Tibial nerve (tissue), 3 donors: ENCODE data around the gene SPATA31D4.

ENCODE experiments used
- POLR2A ChIP-seq, 2 donors: fragments of 450-650 bp; IDR thresholded peaks; one replicate each; pipeline ENCODE4 v1.6.1; 2017; ENCODE audit warnings: antibody characterized with exemption in 2 of 2, mild to moderate bottlenecking in 2 of 2, moderate library complexity in 2 of 2
- TF ChIP-seq, protein P1 (sequence below), 5 experiments: fragments of 200-600 bp in 3 of 5; fragments of 450-650 bp in 2 of 5; sonication (generic) in 3 of 5; IDR thresholded peaks; one replicate each; pipeline ENCODE4 v1.5.1; 2016 to 2019; ENCODE audit warnings: antibody characterized with exemption in 5 of 5, mild to moderate bottlenecking in 3 of 5, moderate library complexity in 2 of 5

GRCh38 chr9:81979196-81979595 lies 51.0 kb downstream of the SPATA31D4 start:
- TF ChIP-seq, protein P1, sequence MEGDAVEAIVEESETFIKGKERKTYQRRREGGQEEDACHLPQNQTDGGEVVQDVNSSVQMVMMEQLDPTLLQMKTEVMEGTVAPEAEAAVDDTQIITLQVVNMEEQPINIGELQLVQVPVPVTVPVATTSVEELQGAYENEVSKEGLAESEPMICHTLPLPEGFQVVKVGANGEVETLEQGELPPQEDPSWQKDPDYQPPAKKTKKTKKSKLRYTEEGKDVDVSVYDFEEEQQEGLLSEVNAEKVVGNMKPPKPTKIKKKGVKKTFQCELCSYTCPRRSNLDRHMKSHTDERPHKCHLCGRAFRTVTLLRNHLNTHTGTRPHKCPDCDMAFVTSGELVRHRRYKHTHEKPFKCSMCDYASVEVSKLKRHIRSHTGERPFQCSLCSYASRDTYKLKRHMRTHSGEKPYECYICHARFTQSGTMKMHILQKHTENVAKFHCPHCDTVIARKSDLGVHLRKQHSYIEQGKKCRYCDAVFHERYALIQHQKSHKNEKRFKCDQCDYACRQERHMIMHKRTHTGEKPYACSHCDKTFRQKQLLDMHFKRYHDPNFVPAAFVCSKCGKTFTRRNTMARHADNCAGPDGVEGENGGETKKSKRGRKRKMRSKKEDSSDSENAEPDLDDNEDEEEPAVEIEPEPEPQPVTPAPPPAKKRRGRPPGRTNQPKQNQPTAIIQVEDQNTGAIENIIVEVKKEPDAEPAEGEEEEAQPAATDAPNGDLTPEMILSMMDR (IDR thresholded peaks at IDR 0.05): no peak
- TF ChIP-seq POLR2A (IDR thresholded peaks at IDR 0.05): no peak
